ENCODE data around the gene PHACTR4.
"Not testable (repeated sequence)": the region's sequence is repeated elsewhere in the genome, so short reads cannot be mapped to it uniquely, and the experiment has no call there.

PHACTR4 gene

DNA sequence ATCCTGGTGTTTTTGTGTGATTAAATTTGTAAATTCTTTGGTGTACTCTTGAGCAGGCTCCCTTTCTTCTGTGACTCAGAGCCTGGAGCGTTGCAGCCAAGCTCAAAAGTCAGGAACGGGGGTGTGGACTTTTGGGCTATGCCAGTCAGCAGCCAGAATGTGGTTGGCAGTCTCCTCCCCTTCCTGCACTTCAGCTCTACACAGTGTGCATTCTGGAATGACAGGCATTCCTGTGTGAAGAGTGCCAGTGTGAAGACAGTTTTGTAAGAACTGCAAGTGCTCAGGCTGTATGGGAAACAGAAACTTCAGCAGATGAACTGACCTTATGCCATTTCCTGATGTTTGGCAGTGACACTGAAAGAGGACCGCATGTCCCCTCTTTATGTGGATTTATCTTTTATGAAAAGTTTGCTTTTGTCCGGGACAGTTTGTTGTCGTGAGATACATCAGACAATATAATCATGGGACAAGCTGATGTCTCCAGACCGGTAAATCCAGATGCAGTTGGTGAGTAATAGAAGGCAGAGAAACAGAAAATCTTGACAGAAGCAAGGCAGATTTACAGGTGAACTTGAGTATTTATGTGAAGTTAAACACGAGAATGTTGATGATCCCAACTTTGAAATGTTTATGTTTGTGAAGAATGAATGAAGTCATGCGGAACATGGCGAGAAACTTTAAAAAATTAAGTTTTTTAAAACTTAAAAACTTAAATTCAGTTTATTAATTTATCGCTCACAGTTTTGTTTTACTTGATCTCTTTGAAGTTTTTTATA is 68.6 kb downstream of the PHACTR4 start:
- DNase-seq, result no peak

DNA sequence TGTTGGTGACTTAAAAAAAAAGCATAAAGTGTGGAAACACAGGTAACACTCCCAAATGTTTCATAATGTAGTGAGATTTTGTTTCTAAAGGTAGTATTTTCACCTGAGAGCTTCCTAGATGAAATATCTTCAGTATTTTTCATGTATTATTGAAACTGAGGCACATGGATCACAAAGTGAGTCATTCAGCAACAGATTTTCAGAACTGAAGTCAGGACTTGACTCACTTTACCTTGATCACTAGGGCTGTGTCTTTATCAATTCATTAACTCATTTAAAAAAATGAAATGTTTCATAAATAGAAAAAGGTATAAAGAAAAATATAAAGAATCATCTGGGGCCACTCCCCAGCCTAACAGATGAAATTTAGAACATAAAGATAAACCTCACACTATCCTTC is 69.8 kb downstream of the PHACTR4 start:
- DNase-seq, result no peak

DNA sequence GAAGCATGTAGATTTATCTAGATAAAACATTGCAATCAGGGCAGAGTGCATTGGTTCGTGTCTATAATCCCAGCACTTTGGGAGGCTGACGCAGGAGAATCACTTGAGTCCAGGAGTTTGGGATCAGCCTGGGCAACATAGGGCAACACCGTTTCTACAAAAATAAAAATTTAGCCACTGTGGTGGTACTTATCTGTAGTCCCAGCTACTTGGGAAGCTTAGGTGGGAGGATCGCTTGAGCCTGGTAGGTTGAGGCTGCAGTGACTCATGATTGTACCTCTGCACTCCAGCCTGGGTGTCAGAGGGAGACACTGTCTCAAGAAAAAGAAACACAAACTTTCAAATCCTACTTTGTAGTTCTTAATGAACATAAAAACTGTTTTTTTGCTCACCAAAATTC is 72.1 kb downstream of the PHACTR4 start:
- DNase-seq, result no peak

DNA sequence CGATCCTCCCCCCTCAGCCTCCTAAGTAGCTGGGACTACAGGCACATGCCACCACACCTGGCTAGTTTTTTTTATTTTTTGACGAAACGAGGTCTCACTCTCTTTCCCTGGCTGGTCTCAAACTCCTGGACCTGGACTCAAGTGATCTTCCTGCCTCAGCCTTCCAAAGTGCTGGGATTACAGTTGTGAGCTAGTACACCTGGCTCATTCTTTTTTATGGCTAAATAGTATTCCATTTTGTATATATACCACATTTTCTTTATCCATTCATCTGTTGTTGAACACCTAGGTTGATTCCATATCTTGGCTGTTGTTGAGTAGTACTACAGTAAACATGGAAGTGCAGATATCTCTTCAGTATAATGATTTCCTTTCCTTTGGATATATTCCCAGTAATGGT is 74.0 kb downstream of the PHACTR4 start:
- DNase-seq, result no peak

DNA sequence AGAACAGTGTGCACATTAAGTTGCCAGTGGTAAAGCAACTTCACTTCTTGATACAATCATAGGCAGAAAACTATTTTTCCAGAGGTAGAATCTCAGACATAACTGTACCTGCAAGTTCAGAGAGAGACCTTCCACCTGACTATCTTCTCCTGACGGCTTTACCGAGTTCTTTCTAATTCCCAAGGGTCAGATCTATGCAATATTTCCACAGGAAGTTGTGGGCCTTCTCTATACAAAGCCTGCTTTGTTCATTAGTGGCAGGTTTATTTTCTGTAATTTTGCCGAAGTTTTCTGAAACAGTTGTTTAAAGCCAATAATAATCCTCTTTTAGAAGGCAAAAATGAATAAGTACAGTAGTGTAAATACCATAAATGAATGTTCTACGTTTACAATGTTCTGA is 78.1 kb downstream of the PHACTR4 start:
- DNase-seq, result no peak

DNA sequence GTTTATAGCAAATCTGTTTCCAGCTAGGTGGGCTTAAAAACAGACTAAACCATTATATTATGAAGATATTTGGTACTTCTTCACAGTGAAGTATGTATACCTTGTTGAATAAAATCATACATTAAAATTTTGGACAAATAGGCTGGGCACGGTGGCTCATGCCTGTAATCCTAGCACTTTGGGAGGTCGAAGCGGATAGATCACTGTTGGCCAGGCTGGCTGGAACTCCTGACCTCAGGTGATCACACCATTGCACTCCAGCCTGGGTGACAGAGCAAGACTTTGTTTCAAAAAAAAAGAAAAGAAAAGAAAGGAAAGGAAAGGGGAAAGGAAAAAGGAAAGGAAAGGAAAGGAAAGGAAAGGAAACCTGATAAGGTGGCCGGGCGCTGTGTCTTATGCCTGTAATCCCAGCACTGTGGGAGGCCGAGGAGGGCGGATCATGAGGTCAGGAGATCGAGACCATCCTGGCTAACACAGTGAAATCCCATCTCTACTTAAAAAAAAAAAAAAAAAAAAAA is 78.6 kb downstream of the PHACTR4 start:
- DNase-seq, result not testable (repeated sequence)

DNA sequence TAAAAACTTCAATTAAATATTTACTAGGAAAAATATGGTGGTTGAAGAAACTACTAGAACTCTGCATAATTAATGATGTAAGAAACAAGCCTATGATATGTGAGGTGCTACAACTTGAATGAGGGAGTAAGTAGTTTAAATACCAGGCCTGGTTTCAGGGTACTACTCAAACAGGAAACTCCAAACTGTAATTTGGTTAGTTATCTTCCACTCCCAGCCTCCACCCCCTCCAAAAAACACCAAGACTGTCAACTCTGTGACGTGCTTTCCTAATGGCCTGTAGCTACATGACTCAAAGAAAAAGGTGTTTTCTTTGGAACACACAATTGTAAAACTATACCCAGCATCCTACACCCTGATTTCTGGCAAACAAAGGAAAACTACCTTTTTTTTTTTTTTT is 80.4 kb downstream of the PHACTR4 start:
- no peak for DNase-seq

DNA sequence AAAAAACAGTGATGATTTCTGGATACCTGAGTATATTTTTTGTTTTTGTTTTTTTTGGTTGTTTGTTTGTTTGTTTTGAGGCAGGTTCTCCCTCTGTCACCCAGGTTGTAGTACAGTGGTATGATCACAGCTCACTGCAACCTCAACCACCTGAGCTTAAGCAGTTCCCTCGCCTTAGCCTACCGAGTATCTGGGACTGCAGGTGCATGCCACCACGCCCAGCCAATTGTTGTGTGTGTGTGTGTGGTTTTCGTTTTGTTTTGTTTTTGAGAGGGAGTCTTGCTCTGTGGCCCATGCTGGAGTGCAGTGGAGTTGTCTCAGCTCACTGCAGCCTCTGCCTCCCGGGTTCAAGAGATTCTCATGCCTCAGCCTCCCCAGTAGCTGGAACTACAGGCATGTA is 81.0 kb downstream of the PHACTR4 start:
- DNase-seq, result no peak

DNA sequence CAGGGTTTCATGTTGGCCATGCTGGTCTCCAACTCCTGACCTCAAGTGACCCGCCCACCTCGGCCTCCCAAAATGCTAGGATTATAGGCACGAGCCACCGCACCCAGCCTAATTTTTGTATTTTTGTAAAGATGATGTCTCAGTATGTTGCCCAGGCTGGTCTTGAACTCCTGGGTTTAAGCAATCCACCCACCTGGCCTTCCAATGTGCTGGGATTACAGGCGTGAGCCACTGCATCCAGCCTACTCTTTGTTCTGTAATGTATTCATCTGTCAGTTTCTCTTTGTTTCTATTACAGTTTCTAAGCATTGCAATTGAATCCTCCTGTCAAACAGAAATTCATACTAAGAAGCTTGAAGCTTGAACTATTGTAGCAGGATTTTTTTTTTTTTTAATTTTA is 81.5 kb downstream of the PHACTR4 start:
- no peak for DNase-seq

DNA sequence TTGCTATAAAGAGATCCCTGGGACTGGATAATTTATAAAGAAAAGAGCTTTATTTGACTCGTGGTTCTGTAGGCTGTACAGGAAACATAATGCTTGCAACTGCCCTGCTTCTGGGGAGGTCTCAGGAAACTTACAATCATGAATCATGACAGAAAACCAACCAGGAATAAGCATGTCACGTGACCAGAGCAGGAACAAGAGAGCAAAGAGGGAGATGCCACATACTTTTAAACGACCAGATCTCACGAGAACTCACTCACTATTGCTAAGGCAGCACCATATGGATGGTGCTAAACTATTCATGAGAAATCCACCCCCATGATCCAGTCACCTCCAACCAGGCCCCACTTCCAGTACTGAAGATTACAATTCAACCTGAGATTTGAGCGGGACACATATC is 86.5 kb downstream of the PHACTR4 start:
- DNase-seq, result no peak

DNA sequence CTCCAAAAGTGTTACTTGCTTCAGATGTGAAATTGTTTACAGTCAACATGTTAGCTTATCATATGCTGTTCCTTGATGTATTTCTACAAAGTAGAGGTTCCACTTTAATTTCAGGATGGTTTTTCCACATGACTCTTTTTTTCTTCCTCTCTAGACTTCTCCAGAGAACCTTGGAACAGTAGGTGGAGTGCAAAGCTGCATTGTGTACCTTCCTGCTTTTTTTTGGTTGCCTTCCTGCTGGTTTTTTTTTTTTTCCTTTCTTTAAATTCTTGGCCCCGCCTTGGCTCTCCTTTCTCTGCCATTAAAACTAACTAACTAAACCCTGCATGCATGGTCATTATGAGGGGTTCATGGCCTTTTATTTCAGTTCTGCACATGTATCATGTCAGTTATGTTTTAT is 88.1 kb downstream of the PHACTR4 start:
- DNase-seq, result no peak

DNA sequence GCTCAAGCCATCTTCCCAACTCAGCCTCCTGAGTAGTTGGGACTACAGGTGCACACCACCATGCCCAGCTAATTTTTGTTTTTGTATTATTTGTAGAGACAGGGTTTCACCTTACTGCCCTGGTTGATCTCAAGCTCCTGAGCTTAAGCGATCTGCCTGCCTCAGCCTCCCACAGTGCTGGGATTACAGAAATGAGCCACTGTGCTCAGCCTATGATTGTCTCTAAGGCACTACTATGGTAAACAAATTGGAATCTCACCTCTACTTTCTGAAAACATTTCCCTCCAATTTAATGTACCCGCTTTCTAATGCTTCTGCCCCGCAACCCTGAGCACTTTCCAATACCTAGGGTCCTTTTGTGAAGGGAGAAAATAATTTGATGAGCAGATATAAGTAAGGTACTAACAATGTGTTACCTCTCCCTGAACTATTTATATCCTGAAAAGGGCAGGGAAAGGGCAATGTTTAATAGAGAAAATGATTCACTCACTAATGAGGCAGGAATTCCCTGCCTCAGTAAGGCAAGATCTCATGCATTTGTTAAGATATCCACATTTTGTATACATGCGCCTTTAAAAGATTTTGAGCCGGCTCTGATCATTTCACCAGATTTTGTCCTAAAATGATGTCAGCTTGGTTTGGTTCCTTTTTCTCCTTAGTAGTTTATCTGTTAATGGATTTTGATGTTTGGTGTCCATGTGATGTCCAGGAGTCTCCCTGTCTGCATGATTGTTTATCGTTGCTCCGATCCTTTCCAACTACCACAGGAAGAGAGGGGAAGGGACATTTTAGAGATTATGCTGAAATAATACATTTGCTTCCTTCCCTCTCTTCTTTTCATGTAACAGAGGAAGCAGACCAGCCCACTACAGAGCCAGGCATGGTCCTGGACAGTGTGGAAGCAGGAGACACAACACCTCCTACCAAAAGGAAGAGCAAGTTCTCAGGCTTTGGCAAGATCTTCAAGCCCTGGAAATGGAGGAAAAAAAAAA is 89.0 kb downstream of the PHACTR4 start:
- no peak for DNase-seq

DNA sequence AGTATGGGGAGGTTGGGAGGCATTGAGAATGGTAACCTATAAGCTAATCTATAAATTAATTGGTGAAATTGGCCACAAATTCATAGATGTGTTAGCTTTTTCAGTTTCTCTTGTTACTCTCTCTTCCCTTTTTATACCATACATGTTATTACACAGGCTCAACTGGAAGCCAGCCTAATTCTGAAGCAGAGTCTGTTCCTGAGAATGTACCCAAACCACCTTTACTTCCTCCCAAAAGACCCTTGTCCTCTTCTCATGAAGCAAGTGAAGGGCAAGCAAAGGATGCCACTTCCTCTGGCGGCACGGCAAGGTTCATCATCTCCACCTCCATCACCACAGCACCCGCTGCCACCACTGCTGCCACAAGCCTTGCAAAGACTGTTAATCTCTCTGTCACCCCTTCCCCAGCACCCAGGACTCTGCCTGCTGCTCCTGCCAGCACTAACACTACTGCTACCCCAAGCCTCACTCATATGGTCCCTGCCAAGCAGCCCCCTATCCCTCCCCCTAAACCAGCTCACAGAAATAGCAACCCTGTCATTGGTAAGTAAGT is 96.8 kb downstream of the PHACTR4 start:
- DNase-seq, result no peak

DNA sequence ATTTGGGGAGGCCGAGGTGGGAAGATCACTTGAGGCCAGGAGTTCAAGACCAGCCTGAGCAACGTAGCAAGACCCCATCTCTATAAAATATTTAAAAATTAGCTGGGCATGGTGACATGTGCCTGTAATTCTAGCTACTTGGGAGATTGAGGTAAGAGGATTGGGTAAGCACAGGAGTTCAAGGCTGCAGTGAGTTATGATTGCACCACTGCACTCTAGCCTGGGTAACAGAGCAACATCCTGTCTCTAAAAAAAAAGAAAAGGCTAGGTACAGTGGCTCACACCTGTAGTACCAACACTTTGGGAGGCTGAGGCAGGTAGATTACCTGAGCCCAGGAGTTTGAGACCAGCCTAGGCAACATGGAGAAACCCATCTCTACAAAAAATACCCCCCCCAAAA is 100.6 kb downstream of the PHACTR4 start:
- DNase-seq, result no peak

DNA sequence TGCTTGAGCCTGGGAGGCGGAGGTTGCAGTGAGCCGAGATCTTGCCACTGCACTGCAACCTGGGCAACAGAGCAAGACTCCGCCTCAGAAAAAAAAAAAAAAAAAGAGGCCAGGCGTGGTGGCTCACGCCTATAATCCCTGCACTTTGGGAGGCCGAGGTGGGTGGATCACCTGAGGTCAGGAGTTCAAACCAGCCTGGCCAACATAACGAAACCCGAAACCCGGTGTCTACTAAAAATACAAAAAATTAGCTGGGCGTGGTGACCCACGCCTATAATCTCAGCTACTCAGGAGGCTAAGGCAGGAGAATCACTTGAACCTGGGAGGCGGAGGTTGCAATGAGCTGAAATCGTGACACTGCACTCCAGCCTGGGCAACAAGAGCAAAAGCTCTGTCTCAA is 110.0 kb downstream of the PHACTR4 start:
- not testable (repeated sequence) for DNase-seq

DNA sequence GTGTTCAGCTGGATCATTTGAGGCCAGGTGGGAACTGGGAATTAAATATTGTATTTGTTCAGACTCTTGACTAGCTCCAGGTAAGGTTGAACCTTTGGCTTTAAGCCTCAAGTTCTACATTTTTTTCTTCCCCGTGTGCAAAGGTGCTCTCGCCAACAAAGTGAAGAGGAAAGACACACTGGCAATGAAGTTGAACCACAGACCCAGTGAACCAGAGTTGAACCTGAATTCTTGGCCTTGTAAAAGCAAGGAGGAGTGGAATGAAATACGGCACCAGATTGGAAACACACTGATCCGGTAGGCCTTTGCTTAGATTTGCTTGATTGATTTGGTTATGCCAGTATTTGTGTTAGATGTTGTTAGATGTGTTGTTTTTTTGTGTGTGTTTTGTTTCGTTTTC is 110.8 kb downstream of the PHACTR4 start:
- DNase-seq, result no peak

DNA sequence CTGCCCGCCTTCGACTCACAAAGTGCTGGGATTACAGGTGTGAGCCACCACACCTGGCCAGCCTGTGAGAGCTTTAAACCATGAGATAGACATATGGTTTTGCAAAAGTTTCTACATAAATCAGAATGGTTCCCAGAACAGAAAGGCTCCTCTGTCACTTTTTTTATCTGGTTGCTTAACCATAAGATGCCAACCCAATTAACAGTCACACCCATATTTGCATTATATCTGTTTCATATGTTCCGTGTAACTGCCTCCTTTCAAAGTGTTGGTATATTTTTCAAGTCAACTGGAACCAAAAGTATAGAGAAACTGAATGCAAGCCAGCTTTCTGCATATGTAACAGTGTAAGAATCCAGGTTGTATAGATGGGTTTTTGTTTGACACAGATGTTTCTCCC is 112.6 kb downstream of the PHACTR4 start:
- DNase-seq, result no peak

DNA sequence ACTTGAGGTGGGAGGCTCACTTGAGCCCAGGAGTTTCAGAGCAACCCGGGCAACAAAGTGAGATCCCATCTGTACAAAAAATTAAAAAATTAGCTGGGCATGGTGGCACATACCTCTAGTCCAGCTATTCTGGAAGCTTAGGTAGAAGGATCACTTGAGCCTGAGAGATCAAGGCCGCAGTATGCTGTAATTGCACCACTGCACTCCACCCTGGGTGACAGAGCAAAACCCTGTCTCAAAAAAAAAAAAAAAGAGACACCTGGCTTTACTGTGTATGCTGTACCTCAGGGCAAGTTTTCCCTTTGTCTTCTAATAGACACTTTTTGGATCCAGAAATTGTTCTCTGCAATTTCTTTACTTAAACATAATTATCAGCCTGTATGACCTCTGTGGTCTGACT is 113.2 kb downstream of the PHACTR4 start:
- no peak for DNase-seq

DNA sequence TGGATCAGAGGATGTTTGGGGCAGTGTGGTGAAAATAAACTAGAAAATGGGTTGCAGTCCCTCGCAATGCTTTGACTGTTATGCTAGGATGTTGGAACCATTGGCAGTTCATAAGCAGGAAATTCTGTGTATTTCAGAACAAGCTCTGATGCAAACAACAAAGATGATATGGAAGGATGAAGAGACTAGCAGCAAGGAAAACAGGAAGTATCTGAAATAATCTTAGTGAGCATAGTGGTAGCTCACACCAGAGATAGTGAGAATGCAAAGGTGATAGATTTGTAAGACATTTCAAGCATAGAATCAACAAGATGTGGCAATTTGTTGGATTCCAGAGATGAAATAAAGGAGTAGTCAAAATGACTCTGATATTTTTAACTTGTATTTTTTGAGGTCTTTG is 125.2 kb downstream of the PHACTR4 start:
- DNase-seq, result no peak

DNA sequence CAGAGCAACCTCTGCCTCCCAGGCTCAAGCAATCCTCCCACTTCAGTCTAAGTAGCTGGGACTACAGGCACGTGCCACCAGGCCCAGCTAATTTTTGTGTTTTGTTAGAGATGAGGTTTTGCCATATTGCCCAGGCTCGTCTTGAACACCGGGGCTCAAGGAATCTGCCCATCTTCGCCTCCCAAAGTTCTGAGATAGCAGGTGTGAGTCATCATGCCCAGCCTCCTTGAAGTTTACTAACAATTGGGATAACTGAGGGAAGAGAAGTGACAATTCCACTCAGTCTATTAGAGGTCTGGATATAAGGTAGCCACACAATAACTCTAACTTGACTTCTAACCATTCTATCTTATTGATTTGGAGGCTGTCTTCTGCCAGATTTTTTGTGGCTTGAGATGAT is 130.0 kb downstream of the PHACTR4 start:
- no peak for DNase-seq

DNA sequence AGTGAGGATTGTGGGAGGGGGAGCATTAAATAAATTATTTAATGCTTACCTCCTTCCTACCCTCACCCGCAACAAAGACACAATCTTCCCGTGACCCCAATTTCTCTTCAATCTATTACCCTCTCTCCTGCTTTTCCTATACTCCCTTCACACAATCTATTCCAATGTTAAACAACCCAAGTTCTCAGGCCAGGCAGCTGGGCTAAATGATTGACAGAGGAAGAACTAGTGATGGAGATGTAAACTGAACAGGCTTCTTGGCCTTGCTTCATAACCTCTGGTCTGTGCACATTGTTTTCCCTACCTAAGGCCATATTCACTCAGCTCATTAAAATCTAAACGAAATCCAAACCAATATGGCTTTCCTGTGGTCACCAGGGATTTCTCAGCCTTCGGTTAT is 132.4 kb downstream of the PHACTR4 start:
- no peak for DNase-seq

DNA sequence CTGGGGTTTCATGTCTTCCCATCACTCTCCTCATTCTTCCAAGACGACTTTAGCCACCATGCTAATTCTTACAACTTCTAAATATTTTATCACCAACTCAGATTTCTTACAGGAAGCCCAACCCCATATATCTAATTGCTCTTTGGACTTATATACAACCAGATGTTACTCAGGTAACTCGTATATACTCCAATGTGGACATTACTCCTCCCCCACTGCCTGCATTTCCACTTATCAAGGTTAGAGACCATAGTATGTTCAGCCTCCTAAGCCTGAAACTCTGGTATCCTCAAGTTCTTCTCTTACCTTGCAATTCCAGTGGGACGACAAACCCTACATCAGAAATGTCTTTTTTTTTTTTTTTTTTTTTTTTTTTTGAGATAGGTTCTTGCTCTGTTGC is 133.6 kb downstream of the PHACTR4 start:
- no peak for DNase-seq

DNA sequence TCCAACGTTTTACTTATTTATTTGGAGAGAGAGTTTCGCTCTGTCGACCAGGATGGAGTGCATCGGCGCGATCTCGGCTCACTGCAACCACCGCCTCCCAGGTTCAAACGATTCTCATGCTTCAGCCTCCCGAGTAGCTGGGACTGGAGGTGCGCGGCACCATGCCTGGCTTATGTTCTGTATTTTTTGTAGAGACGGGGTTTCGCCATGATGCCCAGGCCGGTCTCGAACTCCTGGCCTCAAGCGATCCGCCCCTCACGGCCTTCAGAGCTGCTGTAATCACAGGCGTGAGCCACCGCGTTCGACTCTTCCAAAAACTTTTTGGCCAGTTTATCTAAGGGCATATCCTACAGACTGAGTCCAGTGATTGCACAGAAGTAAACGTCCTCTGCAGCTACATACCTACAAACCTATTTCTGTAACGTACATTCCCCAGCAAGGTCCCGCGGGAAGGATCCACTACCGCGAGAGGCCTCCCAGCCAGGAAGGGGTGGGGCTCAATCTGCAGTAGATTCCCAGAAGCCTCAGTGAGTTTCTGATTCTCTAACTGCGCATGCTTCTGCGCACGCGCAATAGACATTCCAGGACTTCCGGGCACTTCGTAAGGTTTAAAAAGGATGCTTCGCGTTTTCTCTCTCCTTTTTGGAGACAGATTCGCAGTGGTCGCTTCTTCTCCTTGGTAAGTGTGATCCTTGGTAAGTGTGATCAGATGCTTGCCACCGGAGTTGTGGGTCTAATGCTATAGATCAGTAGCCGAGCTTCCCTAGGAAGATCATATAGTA is 136.1 kb downstream of the PHACTR4 start, which contains the start of gene RCC1:
Gene RCC1, plus strand, starts transcription at position 638 of the 782 bp plus-strand sequence. CDS start 23,824 bp downstream, outside the sequence.
- DNase-seq, result peak; percentile 97

Measured in DMS79 treated with DMSO at 0.1 percent for 48 hours (cell line).